HCEC 1CT (cell line): ENCODE data around the gene GABPB2.

ENCODE experiments used
- DNase-seq: peaks from one replicate; pipeline ENCODE4 v3.0.0-alpha.2; 2017

GABPB2 gene

DNA sequence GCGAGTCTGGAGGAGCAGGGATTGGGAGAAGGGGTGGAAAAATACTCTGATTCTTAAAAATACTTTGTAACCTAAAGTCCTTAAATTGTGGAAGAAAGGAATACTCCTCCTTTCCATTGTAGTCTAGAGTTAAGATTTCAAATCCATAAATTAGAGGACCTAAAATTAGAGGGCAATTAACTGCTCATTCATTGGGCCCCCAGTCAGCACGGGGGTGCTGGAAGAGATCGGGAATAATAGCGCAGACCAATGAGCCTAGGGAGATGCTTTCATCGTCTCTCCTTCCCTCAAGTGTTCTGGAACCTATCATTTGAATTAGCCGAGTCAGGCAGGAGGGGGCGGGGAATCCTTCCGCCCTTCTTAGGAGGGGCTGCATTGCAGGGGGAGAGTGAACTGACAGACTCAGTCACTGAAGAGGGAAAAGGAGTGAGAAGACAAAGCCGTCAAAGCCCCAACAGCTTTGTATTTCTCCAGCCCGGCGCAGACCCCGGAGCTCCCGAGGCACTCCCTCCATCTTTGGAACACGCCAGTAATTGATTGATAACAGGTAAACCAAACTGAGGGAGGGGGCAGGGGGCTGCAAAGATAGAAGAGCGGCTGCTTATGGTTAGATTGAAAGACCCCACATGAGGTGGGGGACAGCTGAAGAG, 10.4 kb upstream of the GABPB2 start, which contains the start of gene MLLT11:
Gene MLLT11, plus strand, starts transcription at position 391 of the 650 bp plus-strand sequence. CDS start 6,828 bp downstream, outside the sequence.
- peak; percentile 54 for DNase-seq

DNA sequence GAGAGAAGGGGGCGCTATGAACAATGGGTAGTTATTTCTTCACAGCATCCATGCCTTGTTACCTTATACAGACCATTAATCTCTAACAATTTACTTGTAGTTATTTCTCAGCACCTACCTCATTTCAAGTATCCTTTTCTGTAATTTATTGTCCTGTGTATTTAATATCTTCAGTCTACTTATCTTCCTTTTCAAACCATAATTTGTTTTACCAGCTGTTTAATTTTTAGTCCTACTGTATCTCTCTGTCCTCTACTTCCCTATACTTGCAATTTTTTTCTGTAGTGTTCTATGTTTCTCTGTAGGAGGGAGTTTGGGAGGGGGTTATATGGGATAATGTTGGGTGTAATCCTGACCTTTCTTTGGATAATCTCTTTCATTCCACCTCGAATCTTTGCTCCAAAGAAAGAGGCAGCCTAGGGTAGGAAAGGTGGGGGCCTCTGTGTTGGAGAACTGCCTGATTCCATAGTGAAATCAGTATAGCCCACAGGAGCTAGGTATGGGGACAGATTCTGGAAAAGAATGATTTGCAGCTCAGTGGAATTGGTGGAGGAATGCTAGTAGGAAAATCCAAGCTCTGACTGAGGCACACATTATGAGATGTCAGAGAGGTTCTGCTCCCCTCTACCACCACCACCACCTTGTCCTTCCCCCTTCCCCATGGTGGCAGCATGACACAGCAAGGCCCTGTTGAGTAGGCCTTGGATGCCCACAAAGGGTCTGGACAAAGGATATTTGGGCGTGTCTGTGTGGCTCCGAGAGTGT, 9.7 kb upstream of the GABPB2 start:
- DNase-seq = no peak

DNA sequence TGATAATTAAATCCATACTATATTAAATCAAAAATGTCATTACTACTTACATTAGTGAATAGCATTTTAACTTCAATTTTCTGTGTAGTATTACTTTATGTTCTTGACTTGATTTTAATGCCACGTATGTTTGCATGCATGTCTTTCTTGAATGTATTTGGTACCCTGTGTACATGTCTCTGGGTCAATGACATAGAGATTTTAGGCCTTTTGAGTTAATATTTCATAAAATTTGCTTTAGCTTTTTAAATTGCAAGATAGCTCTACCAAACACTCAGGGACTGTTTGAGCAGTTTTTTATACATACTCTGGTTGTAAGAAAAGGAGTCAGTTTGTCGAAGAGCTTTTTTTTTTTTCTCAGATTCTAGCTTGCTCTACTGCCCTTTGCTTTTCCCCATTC, 8.9 kb upstream of the GABPB2 start:
- DNase-seq = no peak

DNA sequence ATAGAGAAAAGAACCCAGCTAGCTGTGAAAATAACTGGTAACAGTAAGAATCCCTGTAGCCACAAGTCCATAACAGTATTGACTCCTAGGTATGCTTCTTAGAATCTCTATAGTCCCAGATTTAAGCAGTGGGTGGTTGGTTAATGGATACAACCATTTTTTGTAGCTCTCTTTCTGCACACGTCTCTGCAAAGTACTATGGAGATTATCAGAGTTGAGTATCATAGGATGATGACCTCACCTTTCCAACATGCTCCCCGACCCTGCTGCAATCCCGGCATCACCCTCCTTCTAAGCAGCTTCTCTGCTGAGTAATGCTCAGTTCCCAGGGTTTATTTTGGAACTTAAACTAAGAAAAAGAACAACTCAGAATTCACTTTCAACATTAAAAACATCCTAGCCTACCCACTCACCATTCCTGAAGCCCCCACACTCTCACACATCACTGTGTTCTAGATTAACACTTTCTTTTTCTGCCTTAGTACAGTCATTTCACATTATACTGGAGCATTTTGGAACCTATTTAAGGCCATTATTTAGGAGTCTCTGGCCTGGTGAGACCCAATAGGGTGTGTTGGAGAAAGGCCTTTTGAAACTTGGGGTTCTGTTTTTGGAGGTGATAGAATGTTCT, 7.7 kb upstream of the GABPB2 start:
- peak; percentile 82 for DNase-seq

DNA sequence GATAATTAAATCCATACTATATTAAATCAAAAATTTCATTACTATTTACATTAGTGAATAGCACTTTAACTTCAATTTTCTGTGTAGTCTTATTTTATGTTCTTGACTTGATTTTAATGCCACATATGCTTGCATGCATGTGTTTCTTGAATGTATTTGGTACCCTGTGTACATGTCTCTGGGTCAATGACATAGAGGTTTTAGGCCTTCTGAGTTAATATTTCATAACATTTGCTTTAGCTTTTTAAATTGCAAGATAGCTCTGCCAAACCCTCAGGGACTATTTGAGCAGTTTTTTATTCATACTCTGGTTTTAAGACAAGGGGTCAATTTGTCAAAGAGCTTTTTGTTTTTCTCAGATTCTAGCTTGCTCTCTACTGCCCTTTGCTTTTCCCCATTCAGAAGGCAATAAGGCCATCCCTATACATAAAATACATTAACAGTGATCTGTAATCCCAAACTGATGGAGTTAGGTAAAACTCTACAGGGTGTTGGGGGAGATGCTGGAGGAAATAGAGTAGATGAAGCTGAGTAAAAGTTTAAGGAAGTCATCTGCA, 5.4 kb upstream of the GABPB2 start:
- no peak for DNase-seq

DNA sequence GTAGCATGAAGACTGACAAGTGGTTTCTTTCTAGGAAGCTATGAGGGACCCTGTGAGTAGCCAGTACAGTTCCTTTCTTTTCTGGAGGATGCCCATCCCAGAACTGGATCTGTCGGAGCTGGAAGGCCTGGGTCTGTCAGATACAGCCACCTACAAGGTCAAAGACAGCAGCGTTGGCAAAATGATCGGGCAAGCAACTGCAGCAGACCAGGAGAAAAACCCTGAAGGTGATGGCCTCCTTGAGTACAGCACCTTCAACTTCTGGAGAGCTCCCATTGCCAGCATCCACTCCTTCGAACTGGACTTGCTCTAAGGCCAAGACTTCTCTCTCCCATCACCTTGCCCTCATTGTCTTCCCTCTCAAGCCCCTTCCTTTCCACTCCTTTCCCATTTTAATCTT, 3.4 kb upstream of the GABPB2 start:
- no peak for DNase-seq

DNA sequence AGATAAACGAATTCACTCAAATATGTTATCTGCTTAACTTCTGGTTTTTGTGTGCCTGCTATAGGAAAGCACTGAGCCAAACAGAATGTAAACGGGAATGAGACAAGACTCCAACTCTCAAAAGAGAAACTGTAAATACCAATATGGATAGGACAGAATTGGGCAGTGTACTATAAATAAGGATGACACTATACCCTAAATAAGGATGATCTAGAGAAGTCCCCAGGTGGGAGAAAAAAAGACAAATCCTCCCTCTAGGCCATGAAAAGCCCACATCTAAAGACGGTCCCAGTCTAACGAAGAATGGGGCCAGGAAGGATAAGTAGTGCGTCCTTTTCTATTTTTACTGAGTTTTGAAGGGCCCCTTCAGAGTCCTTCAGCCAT, 1.5 kb upstream of the GABPB2 start:
- no peak for DNase-seq

DNA sequence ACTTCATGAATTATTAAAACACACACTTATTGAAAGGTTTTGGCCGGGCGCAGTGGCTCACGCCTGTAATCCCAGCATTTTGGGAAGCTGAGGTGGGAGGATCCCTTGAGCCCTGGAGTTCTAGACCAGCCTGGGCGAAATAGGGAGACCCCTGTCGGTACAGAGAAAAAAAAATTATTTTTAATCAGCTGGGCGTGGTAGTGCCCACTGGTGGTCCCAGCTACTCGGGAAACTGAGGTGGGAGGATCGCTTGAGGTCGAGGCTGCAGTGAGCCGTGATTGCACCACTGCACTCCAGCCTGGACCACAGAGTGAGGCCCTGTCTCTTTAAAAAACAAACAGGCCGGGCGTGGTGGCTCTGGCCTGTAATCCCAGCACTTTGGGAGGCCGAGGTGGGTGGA, 1.7 kb downstream of the GABPB2 start:
- DNase-seq = no peak

GRCh38 chr1:151085953-151086559, 15.5 kb downstream of the GABPB2 start:
- no peak for DNase-seq

DNA sequence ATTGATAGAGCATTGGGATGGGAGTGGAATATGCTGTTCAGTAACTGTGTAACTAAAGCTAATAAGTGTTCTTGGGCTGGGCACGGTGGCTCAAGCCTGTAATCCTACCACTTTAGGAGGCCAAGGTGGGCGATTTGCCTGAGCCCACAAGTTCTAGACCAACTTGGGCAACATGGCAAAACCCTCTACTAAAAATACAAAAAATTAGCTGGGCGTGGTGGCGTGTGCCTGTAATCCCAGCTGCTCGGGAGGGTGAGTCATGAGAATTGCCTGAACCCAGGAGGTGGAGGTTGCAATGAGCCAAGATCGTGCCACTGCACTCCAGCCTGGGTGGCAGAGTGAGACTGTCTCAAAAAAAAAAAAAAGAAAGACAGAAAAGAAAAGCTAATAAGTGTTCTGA, 26.9 kb downstream of the GABPB2 start:
- peak; percentile 2 for DNase-seq

DNA sequence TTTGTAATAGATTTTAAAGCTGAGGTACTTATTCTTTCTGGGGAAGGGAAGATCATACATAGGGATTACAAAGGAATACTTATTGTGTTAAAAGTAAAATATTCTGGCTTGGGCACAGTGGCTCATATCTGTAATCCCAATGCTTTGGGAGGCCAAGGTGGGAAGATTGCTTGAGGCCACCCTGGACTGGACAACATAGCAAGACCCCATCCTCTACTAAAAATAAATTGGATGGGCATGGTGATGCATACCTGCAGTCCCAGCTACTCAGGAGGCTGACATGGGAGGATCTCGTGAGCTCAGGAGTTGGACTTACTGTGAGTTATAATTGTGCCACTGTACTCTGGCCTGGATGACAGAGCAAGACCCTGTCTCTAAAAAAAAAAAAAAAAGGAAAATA, 27.6 kb downstream of the GABPB2 start:
- DNase-seq = no peak

GRCh38 chr1:151104630-151105029, 34.1 kb downstream of the GABPB2 start:
- DNase-seq = no peak

DNA sequence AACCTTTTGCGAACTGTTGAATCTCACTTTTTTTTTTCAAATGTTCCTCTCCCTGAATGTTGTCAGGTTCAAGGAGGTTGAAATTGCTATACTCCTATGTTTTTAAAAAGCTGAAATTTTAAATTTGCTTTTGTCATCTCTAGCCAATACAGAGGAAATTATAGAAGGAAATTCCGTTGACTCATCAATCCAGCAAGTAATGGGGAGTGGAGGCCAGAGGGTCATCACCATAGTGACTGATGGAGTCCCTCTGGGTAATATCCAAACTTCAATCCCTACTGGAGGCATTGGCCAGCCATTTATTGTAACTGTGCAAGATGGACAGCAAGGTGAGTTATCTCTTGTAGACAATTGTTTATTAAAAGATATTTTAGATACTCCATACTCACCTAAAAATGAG, 36.3 kb downstream of the GABPB2 start:
- DNase-seq = peak; percentile 73

- DNase-seq = no peak
Measured at GRCh38 chr1:151108331-151108730, 37.8 kb downstream of the GABPB2 start.

GRCh38 chr1:151113877-151114276, 43.3 kb downstream of the GABPB2 start:
- DNase-seq = no peak

GRCh38 chr1:151124763-151125403, 54.3 kb downstream of the GABPB2 start:
- no peak for DNase-seq

- DNase-seq = no peak
Measured at GRCh38 chr1:151128800-151129199, 58.2 kb downstream of the GABPB2 start.

DNA sequence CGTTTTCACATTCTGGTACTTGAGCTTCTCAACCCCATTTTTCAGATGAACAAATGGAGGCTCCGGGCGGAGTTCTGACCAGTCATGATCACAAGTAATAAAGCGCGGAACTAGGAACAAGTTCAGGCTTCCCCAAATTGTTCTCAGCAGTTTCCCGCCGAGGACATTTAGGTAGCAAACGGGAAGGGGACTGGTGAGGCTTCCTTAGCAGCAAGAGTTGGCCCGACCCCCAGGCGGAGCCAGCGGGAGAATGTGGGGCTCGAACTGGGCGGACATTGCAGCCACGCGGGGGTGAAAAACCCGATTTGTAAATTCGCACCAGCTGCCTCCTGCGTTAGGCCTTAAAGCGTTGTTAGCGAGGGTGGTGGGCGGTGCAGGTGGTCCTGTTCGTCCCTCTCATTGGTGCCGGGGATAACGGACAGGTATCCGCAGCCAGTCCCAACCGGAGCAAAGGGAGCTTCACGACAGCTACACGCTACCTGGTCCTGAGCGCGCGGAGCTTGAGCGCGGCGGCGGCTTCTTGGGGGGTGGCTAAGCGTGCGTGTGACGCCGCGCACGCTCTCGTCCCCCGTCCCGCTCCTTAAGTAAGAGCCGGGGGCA, 60.5 kb downstream of the GABPB2 start:
- no peak for DNase-seq

DNA sequence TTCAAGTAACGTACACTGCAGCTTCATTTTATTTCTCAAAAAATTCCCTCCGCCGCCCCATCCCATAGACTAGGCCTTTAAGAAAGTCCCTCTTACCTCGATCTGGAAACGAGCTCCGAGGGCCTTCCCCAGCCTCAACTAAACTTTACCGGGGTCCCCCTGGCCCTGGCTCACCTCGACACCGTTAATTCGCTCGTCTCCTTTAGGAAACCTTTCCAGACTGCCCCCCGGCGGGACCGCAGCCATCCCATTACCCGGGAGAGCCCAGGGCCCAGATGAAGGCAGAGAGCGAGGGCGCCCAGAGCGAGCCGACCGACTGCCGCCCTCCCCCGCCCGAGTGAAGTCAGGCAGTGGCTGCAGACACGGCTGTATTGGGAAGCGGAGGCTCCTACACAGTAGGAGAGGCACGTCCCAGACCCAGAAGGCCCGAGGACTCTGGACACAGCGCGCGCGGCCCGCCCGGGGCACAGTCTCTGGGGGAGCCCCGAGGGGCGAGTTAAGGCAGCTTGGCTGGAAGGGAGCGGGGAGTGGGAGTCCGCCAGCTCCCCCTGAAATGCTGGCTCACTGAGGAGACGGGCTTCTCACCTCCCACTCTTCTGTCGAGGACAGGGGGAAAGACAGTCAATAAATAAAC, 61.3 kb downstream of the GABPB2 start:
- no peak for DNase-seq

DNA sequence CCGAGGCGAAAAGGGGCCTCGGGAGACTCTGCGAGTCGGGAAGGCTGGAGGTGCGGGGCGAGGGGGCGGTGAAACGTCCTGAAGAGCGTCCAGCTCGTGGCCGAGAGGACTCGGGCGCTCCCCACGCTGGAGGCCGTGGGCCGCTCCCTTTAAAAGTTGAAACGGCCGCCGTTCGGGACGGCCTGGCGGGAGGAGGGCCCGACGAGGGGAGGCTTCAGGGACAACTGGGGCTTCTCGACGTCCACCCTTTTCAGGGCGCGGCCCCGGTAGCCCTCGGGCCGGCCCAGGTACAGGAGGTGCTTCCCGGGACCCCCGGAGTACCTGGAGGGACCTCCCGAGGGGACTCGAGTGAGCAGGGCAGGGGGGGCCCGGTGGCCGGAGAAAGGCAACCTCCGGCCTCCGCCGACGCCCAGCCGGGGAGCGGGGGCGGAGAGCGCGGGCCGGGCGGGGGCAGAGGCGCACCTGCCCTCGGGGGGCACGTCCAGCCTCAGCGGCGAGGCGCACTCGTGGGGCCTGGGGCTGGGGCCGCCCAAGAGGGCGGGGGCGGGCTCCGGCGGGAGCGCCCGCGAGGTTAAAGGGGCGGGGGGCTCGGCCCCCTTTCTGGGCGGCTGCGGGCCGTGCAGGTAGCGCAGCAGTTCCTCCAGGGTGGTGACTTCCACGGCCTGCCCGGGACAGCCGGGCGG, 61.9 kb downstream of the GABPB2 start:
- DNase-seq = no peak
